Measurements from ENCODE around the gene WHRN.

DNA sequence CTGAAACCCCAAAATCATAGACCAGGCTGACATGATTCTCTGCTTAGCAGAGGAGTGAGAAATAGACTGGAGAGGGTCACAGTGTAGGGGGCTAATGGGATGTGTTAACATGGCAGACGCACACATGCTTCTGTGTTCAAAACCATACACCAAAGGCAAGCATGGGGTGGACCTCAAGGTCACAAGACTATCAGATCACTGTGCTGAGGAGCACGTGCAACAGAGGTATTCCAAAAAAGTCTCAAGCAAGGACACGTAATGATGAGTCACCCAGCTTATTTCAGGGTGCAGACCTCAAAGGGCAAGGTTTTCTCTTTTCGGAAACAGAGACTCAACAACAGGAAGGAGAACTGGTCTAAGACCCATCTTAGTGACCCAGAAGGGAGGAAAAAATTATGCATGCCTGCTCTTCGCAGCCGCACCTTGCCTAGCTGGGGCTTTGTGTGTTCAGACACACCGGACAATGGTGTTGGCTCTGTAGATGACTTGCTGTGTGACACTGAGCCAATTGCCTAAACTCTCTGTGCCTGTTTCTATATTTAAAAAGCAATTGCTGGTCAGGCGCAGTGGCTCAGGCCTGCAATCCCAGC is 20.3 kb downstream of the WHRN start:
- TF ChIP-seq, protein P1, sequence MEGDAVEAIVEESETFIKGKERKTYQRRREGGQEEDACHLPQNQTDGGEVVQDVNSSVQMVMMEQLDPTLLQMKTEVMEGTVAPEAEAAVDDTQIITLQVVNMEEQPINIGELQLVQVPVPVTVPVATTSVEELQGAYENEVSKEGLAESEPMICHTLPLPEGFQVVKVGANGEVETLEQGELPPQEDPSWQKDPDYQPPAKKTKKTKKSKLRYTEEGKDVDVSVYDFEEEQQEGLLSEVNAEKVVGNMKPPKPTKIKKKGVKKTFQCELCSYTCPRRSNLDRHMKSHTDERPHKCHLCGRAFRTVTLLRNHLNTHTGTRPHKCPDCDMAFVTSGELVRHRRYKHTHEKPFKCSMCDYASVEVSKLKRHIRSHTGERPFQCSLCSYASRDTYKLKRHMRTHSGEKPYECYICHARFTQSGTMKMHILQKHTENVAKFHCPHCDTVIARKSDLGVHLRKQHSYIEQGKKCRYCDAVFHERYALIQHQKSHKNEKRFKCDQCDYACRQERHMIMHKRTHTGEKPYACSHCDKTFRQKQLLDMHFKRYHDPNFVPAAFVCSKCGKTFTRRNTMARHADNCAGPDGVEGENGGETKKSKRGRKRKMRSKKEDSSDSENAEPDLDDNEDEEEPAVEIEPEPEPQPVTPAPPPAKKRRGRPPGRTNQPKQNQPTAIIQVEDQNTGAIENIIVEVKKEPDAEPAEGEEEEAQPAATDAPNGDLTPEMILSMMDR (conservative IDR thresholded peaks at IDR 0.05) = no peak
- TF ChIP-seq EZH2 (IDR thresholded peaks at IDR 0.05; ENCODE audit: low read depth) = no peak

Measured in PC-9 (cell line).